Measurements from ENCODE around the gene ZDHHC1.

Gene ZDHHC1

DNA sequence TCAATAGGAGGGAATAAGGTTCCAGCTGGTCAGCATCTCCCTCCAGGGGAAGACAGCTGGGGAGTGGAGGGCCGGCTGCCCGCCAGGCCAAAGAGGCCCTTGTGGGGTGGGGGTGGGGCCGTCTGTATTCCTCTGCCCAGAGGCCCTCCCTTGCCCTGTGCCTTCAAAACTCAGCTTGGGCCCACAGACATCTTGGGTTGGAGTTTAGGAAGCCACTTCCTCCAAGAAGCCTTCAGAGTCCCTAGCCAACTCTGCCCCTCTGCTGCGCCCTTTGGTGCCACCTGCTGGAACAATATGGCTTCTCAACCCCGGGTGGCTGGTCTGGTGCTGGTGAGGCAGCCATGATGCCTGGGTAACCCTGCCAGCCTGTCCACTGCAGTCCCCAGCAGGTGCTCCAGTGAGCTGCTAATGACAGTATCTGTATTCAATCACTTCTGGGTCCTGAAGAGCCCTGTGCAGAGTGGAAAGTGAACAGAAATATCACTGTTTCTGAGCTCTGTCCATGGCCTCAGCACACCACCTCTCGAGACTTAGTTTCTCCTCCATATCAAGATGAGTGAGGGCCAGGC, 31.3 kb upstream of the ZDHHC1 start:
- DNase-seq = peak; percentile 33

DNA sequence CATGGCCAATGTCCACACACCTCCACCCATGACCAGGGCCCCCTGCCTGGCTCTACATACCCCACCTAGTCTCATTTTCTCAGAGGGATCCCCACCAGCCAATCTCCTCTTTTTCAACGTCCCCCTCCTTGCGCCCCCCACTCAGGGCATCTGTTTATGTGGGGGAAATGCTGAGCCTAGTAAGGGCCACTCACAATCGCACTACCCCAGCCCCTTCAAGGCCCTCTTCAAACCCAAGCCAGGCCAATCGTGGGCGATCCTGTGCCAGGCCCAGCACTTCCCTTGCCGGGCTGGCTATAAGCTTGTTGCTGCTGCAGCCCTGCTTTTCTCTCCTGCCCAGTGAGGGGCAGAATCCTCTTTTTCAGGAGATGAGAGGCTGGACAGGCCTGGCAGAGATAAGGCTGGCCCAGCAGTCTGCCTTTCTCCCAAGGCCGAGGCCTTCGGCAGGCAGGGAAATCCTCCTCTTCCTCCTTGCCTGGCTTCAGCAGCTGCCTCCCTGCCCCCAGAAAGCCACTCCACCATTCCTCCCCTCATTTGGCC, 30.8 kb upstream of the ZDHHC1 start:
- DNase-seq = no peak

DNA sequence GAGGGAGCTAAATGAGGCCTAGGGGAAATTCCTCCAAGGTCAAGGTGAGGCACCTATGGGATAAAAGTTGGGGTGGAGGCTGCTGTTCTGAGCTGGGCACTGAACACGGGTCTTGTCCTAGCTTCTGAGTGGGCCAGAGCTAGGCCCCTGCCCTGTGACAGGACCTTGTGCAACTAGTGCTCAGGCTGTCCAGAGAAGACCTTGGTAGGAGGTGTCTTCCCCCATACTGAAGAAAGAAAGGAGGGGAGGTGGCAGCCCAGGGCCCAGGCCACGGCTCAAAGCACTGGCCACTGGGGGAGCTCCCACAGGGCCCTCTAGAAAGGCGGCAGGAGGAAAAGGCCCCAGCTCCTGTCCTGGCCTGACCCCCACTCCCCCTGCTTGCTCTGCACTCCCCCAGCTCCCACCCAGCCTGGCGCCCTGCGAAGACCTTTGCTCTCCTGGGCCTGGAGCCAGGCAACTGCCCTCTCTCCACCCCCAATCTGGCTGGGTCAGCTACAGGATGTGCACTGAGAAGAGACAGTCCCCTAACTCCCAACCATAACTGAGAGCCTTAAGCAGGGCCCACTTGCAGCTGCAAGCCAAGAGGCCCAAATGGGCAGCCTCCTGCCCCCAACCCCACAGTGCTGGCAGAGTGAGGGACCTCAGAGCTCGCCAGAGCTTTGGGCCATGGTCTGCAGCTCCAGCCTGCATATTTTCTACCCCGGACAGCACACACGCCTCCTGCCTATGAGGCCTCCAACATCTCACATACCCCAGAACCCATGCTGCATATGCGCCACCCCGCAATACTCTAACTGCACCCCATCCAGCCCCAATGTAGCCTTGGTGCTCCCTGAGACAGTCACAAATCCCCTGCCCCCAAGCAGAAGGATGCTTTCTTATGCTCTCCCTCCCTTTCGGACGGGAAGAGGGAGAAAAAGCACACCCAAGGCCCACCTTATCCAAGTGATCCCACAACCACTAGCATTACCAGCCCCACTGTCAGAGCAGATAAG, 29.9 kb upstream of the ZDHHC1 start:
- DNase-seq = no peak

DNA sequence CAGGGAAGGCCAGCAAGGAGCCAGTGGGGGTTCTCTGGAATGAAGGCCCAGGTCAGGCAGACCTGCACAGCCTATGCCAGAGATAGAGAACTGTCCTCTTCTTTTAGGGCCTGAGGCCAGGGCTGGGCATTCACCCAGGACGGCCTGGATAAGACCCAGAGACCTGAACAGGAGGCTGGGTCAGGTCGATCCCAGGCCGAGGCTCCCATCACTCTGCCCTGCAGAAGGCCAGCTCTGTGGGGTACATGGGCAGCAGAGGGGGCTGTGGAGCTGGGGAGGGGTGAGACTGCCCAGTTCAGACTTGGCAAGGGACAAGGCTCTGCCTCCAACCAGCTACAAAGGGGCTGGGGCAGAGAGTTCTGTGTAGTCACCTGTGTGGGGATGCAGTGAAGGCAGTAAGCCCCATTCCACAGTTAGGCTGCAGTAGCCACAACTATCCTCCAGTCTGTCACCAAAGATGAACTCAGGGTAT, 29.2 kb upstream of the ZDHHC1 start:
- DNase-seq = no peak

DNA sequence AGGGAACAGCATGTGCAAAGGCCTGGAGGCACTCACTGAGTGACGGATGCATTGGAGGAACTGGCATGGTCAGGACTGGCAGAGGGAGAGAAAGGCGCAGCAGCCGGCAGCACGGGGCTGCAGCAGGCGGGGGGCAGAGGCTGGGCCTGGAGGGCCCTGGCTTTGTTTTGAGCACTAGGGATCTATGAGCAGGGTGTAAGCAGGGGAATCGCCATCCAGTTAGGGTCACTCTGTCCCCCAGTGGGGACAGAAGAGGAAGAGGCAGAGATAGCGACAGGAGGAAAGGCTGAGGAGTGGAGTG, 28.8 kb upstream of the ZDHHC1 start:
- no peak for DNase-seq

DNA sequence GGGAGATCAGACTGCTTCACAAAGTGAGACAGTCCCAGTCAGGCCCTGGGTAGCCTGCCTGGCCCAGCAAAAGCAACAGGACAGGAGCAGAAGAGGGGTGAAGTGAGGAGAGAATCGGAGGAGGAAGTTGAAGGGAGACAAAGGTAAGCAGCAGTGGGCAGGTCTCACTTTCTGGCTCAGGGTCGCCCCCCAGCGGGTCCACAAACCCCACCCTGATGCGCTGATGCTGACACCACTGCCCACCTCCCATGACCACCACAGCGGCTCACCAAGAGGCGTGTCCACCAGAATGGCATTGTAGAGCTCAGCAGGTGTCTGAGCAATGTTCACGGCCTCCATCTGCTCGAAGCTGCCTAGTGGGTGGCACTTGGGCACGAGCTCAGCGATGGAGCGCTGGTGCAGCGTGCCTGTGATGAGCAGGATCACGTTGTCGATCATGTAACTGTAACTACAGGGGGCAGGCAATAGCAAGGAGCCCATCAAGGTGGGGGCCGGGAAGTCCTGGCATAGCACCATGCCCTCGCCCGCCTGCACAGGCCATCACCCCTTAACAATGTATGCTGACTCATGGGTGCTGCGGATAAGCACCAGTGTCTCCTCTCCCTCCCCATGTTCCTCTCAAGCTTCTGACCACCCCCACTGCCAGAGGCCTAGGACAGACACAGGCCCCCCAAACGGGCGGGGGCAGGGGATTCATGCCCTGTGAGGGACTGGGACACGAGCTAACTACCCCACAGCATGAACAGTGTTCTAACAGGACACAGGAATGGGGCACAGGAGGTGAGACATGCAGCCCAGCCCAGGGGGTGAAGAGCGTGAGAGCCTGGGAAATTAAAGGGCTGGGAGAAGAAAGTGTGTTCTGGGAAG, 28.2 kb upstream of the ZDHHC1 start:
- no peak for DNase-seq

DNA sequence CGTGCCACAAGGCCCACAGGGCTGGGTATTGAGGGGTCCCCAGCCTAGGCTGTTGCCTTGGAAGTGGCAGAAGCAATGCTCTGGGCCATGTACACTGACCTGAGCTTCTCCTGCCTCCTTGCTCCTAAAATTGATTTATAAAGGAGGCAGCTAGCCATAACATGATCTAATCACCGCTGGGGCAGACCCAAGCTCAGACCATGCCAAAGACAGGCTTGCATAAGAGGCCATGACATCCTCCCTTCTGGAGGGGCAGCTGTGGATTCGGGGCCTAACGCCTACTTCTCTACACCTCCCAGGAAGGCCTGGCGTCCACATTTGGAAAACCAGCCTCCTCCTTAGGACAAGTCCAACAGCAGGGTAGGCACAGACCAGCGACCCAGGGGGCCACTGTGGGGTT, 27.0 kb upstream of the ZDHHC1 start:
- no peak for DNase-seq

DNA sequence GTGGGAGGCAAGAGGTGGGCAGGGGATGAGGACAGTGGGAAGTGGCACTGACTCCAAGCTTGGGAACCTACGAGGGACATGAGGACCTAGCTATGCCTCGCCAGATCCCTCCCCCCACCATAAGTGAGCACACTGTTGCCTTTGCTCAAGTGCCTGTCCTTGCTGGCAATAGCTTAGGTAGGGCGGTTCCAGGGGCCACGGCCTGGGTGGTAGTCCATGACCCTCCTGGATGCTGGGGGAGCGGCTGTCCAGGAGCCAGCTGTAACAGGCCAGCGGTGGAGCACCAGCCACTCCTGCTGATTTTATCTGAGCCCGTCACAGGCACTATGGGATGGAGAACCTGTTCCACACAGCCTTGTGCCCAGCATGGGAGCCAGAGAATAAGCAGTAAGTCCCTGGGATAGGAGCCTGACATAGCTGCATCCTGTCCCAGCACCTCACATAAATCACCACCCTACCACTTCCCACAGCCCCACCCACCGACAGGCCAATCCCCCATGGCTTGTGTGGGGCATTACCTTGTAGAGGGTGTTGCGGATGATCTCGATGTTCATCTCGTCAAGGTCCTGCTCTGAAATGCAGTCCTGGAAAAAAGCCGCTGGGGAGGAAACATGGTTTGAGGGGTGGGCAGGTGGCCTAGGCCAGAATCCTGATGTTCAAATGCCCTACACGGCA, 26.4 kb upstream of the ZDHHC1 start:
- no peak for DNase-seq

DNA sequence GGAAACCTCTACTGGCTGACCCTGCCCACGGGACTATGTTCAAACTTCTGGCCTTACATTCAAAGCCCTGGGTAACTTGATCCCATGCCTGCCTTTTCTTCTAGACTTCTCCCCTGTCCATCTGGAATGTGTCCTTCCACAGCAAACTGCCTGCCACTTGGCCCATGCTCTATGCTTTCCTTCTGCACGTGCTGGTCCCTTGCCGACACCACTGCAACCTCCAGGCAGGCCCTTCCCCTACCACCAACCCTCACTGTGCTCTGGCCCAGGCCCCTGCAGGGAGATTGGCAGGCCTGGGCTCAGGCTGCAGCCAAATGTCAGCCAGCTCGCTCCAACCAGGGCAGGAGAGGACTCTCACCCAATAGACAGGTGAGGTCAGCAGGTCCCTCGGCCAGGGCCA, 25.6 kb upstream of the ZDHHC1 start:
- no peak for DNase-seq

DNA sequence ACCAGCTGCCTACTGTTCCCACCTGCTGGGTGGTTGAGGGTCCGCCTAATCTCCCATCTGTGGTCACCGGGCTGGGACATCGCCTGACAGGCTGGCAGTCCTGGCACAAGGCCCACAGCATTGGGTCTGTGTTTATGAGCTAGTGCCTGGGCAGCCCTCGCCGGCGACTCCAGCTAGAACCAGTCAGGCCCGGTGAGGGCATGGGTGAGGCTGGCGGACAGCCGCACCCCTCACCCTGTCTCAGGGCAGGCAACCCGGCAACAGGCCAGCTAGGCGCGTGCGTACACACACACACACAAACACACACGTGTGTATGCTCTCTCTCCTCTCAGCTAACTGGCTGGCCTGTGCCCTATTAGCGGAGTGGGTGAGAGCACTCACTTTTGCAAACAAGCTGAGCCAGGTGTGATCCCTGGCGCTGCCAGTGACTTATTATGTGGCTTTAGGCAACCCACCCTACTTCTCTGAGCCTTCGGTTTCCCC, 25.0 kb upstream of the ZDHHC1 start:
- no peak for DNase-seq

DNA sequence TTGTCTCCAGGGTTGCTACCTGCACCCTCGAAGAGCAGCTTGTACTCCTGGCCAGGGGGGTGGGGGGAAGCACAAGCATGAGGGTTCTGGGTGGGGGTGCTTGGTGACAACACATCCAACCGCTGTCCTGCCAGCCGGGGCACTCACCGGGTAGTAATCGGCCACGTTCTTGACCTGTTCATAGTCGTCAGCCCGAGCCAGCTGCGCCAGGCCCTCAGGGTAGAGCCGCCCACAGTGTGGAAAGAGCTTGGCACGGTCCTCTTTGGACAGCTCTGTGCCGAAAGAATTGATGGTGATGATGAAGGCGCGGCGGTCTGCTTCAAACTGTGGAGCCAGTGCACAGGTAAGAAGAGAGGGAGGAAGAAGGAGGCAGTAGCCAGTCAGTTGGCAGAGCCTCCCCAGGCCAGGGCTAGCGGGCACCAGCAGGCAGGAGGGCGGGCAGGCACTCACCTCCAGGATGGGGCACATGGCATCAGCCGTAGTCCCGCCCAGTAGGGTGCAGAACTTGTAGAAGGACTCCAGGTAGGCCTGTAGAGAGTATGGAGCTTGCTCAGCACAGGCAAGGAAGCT, 22.6 kb upstream of the ZDHHC1 start:
- no peak for DNase-seq

DNA sequence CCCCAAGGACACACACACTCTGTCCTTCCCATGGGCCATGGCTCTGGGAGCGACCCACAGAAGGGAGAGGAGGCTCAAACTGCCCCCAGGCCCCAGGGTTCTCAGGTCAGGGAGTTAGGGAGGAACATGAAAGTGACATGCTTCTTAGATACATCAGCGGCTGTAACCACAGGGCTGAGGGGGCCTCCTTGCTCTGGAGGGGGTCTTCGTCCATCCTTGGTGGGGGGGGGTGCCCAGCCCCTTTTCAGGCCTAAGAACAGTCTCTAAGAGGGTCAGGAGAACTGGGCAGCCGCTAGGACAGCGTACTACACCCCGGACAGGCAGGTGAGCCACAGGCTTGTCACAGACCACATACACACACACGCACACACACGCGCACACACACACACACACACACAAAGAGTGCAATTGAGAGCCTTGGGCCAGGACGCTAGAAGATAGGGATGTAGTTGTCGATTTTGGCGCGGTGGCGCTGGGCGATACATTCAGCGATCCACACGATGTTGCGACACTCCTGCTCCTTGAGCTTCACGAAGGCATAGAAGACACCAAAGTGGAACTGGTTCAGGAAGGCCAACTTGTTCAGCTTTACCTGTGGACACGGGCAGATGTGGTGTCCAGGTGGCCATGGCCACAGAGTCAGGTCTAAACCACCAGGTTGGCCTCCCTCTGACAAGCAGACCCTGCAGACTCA, 22.0 kb upstream of the ZDHHC1 start:
- DNase-seq = no peak

DNA sequence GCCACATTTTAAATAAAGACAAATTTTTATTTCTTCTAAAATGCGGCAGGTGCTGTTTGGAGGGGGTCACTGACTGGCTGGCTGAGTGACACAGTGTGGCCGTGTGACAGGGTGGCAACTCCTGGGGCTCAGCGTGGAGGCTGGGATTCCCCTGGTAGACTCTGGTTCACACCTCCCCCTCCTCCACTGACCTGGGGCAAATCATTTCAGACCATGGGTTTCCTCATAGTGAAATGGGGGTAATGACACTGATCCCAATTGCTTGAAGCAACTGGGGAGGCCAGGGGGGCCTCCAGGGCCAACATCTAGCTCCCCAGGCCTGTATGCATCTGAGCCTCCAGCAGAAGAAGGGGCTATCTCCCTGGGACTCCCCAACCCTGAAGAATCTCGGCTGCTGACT, 21.2 kb upstream of the ZDHHC1 start:
- DNase-seq = no peak

DNA sequence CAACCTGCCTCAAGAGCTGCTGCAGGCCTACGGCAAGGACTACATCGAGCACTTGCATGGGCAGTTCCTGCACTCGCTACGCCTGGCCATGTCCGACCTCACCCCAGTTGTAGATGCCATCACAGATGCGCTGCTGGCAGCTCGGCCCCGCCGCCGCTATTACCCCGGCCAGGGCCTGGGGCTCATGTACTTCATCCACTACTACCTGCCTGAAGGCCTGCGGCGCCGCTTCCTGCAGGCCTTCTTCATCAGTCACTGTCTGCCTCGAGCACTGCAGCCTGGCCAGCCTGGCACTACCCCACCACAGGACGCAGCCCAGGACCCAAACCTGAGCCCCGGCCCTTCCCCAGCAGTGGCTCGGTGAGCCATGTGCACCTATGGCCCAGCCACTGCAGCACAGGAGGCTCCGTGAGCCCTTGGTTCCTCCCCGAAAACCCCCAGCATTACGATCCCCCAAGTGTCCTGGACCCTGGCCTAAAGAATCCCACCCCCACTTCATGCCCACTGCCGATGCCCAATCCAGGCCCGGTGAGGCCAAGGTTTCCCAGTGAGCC, 20.4 kb upstream of the ZDHHC1 start:
- no peak for DNase-seq

DNA sequence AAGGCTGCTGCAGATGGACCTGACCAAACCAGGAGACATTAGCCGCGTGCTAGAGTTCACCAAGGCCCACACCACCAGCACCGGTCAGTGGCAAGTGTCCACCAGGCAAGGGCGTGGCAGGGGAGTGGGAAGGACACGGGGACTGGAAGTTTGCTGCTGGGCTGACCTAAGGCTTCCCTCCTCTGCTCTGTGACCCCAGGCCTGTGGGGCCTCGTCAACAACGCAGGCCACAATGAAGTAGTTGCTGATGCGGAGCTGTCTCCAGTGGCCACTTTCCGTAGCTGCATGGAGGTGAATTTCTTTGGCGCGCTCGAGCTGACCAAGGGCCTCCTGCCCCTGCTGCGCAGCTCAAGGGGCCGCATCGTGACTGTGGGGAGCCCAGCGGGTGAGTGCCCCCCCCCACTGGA, 19.5 kb upstream of the ZDHHC1 start:
- no peak for DNase-seq

DNA sequence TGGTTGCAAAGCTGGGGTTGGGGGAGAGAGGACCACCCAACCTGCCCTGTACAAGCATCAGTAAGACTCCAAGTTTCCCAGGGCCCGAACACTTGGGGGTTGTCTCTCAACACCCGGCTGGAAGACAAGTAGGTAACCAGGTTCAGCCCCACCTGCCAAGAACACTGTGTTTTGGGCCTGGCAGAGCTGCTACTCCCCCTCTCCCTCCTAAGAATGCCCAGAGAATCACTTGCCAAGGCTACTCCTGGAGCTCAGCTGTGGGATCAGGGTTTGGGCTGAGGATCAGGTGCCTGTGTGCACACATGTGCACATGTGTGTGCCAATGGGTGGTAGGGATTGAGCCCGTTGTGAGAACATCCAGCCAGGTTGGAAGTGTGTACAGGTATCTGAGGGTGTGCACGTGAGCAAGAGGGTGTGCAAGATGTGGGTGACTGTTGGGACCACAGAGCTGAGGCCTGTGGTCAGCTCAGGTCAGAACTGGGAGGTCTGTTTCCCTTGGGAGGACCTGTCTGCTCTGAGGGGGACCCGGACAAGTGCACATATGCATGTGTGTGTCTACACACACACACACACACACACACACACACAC, 16.9 kb upstream of the ZDHHC1 start:
- DNase-seq = no peak

DNA sequence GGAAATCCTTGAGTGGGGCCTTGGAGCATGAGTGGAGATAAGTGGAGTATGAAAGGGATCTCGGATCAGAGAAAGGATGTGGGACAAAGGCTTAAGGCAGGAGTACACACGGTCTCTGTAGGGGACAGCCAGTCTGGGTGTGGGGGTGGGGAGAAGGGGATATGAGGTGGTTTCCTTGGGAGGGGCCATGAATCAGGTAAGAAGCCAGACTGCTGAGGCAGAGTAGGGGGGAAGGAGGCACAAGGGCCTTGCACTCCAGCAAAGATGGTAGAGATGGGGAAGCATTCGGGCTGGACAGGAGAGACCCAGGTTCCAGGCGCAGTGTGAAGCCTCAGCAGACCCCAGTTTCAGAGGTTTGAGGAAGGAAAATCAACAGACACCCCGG, 16.2 kb upstream of the ZDHHC1 start:
- no peak for DNase-seq

DNA sequence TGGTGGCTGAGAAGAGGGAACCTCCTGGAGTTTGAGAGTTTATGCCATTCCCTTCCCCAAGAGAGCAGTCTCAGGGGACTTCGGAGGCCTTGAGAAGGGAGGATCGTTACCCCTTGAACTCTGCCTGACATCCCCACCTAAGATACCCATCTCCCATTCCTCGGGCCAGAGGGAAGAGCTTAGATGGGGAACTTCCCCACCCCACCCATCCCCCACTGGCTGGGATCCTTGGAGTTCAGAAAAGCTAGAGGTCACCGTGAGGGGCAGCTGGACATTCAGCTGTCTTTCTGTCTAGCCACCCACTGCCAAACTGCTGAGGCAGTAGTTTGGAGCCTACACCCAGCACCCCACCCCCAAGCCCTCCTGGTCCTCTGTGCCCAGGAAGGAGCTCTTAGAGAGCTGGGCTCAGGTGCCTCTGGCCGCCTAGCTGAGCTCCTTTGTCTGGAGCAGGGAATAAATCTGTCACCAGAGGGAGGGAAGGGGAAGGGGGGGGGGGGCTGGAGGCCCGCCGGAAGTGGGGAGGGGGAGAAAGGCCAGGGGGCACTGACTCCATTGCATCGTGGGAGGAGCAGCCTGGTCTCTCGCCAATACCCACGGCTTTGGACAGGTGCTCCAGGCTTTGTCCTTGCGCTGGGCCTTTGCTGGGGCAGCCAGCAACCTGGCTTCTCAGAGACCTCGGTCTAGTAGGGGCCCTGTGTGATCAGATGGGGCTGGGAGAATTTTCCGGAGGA, 15.7 kb upstream of the ZDHHC1 start:
- DNase-seq = no peak

DNA sequence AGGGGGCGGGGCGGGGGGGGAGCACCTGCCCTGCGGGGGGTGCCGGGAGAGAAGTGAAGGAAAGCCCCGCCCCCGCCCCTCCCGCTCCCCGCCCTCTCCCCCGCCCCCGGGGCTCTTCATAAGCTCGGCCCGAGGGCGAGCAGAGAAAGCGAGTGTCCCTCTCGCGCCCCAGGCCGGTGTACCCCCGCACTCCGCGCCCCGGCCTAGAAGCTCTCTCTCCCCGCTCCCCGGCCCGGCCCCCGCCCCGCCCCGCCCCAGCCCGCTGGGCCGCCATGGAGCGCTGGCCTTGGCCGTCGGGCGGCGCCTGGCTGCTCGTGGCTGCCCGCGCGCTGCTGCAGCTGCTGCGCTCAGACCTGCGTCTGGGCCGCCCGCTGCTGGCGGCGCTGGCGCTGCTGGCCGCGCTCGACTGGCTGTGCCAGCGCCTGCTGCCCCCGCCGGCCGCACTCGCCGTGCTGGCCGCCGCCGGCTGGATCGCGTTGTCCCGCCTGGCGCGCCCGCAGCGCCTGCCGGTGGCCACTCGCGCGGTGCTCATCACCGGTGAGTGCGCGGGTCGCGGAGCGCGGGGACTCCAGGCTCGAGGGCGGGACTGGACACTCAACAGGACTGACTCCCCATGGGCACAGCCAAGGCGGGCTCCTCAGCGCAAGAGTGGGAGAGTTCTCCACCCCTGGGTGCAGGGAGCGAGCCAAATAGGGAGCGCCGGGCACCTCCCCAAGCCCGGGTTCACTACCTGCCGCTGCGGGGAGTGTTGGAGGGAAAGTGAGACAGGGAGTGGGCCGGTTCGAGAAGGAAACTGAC, 14.9 kb upstream of the ZDHHC1 start, which contains the start of gene HSD11B2:
TSS of gene HSD11B2 (plus strand) at position 145 of the 798 bp plus-strand sequence. CDS start at position 273, 128 bp downstream.
- no peak for DNase-seq

Data from effector CD4-positive, alpha-beta T cell (primary cell).